K562 (cell line): ENCODE results near the gene ZFX. TPM values are rescaled to one million over a fixed set of nuclear protein-coding genes. Genes with fewer than 3 reads are reported as not detected.
A peak's percentile ranks its signal among the peaks of the same experiment; 100 is the strongest.

ENCODE experiments used
- ATAC-seq: fragments of 200-7000 bp; cut with Tn5 transposase; 3 replicates; pipeline ENCODE4 v1.9.1; 2020; ENCODE audit warnings: moderate library complexity
- BruUV-seq: library from RNA; stranded (reverse); fragments of 400-500 nt; replicated peaks from 2 replicates; lab custom pipeline; 2021; lab: Mats Ljungman, UMichigan
- CTCF ChIA-PET: fragments of 300-600 bp; formaldehyde crosslinking; extraction: SDS; loops from one replicate; lab custom pipeline; 2021; ENCODE audit warnings: low intra/inter-chr PET ratio; lab: Yijun Ruan, JAX
- POLR2A ChIA-PET: fragments of 300-600, 350-650 bp; sonication (Branson Sonifier 250); formaldehyde crosslinking; extraction: SDS; loops from one replicate; lab custom pipeline; 2021; ENCODE audit warnings: antibody characterized with exemption, inconsistent platforms; lab: Yijun Ruan, JAX
- DNase-seq, 4 experiments: peaks; one replicate each; pipeline versions ENCODE4 v3.0.0 to v3.0.0-alpha.2; 2011 to 2018; ENCODE audit warnings: low spot score in 3 of 4, mixed read lengths in 3 of 4; ENCODE audit errors: extremely low read depth in 1 of 4
- FAIRE-seq: peaks from 2 replicates; lab custom pipeline; 2011; peaks lifted over from hg19 to GRCh38; lab: Jason Lieb, UNC
- H2AFZ ChIP-seq: 2 replicates; pipeline ENCODE4 v1.6.0; 2011; ENCODE audit warnings: low read depth, low read length, control low read depth, inconsistent platforms
- H3K27ac ChIP-seq: fragments of 200-600 bp; 3 replicates; pipeline ENCODE4 v1.8.0; 2011; ENCODE audit warnings: low read depth, mild to moderate bottlenecking, control low read depth, inconsistent platforms, low read length, moderate library complexity, mixed read lengths; ENCODE audit errors: extremely low read depth
- H3K27me3 ChIP-seq, 2 experiments: fragments of 300-600 bp in 1 of 2; 2 replicates in 1 of 2; 3 replicates in 1 of 2; pipeline versions ENCODE4 v1.6.0 to v1.8.0; 2011; ENCODE audit warnings: inconsistent platforms in 2 of 2, low read length in 2 of 2, mild to moderate bottlenecking in 1 of 2, mixed read lengths in 1 of 2, moderate library complexity in 1 of 2; ENCODE audit not compliant: control insufficient read depth in 2 of 2, insufficient read depth in 2 of 2
- H3K36me3 ChIP-seq: fragments of 300-600 bp; 3 replicates; pipeline ENCODE4 v1.8.0; 2011; ENCODE audit warnings: mild to moderate bottlenecking, low read length, inconsistent platforms; ENCODE audit not compliant: control insufficient read depth, insufficient read depth
- H3K4me1 ChIP-seq, 2 experiments: fragments of 200-600 bp in 1 of 2; replicated peaks in 1 of 2; 2 replicates in 1 of 2; 3 replicates in 1 of 2; pipeline versions ENCODE4 v1.5.1 to v1.8.0; 2011; ENCODE audit warnings: inconsistent platforms in 2 of 2, low read length in 2 of 2, mild to moderate bottlenecking in 1 of 2, mixed read lengths in 1 of 2, moderate library complexity in 1 of 2; ENCODE audit not compliant: control insufficient read depth in 2 of 2, insufficient read depth in 2 of 2
- H3K4me2 ChIP-seq: 2 replicates; pipeline ENCODE4 v1.6.1; 2011; ENCODE audit warnings: low read length, control low read depth, inconsistent platforms, mixed read lengths; ENCODE audit not compliant: insufficient read depth
- H3K4me3 ChIP-seq: fragments of 200-600 bp; sonication (generic), shearing (Covaris generic); 2 replicates; pipeline ENCODE4 v1.5.1; 2016; ENCODE audit warnings: control low read depth, inconsistent platforms
- H3K79me2 ChIP-seq: fragments of 200-600 bp; 3 replicates; pipeline ENCODE4 v1.8.0; 2011; ENCODE audit warnings: low read length, inconsistent platforms; ENCODE audit not compliant: control insufficient read depth, insufficient read depth
- H3K9ac ChIP-seq, 2 experiments: 2 replicates each; pipeline versions ENCODE4 v1.6.0 to v1.6.1; 2011; ENCODE audit warnings: low read depth in 2 of 2, low read length in 2 of 2, control low read depth in 1 of 2, inconsistent platforms in 1 of 2, mild to moderate bottlenecking in 1 of 2, mixed read lengths in 1 of 2; ENCODE audit not compliant: insufficient read depth in 1 of 2
- H3K9me1 ChIP-seq: one replicate; pipeline ENCODE4 v1.6.0; 2011; ENCODE audit warnings: inconsistent platforms, mild to moderate bottlenecking, low read length, moderate library complexity; ENCODE audit not compliant: control insufficient read depth, insufficient read depth
- H3K9me3 ChIP-seq: replicated peaks from 2 replicates; pipeline ENCODE4 v1.5.1; 2011; ENCODE audit warnings: low read depth, low read length, inconsistent platforms; ENCODE audit not compliant: control insufficient read depth, insufficient read depth
- H4K20me1 ChIP-seq: replicated peaks from 2 replicates; pipeline ENCODE4 v1.6.1; 2011; ENCODE audit warnings: low read length, inconsistent platforms, mixed read lengths; ENCODE audit not compliant: control insufficient read depth, insufficient read depth
- AFF4 ChIP-seq: sonication (generic); formaldehyde crosslinking; IDR thresholded peaks from 2 replicates; pipeline ENCODE4 v1.8.0; 2023; ENCODE audit warnings: mild to moderate bottlenecking, missing genetic modification reagents
- ETV6 ChIP-seq, 3 experiments: fragments of 150-350 bp in 1 of 3; sonication (generic) in 1 of 3; formaldehyde crosslinking in 1 of 3; IDR thresholded peaks; 2 replicates each; pipeline versions ENCODE4 v1.6.1 to v1.8.0; 2014 to 2022; ENCODE audit warnings: borderline replicate concordance in 2 of 3, low read depth in 2 of 3, antibody characterized with exemption in 1 of 3, low read length in 1 of 3, mild to moderate bottlenecking in 1 of 3, missing genetic modification reagents in 1 of 3
- XRCC4 ChIP-seq: IDR thresholded peaks from one replicate; pipeline ENCODE4 v1.6.1; 2011; ENCODE audit not compliant: insufficient read depth, insufficient read length; ENCODE audit errors: extremely low read depth
- ZBTB11 ChIP-seq, 3 experiments: fragments of 200-800 bp in 1 of 3; fragments of 250-450 bp in 1 of 3; fragments of 450-650 bp in 1 of 3; sonication (Bioruptor Pico) in 1 of 3; sonication (Bioruptor generic) in 1 of 3; formaldehyde crosslinking in 1 of 3; IDR thresholded peaks; 2 replicates each; pipeline versions ENCODE4 v1.6.1 to v1.8.0; 2016 to 2022; ENCODE audit warnings: mild to moderate bottlenecking in 2 of 3, missing genetic modification characterization in 2 of 3, missing compliant biosample characterization in 1 of 3, moderate library complexity in 1 of 3
- ZNF740 ChIP-seq, 3 experiments: fragments of 200-800 bp in 1 of 3; sonication (Bioruptor generic) in 1 of 3; sonication (generic) in 1 of 3; formaldehyde crosslinking in 1 of 3; IDR thresholded peaks; 2 replicates each; pipeline versions ENCODE4 v1.6.1 to v1.8.0; 2016 to 2022; ENCODE audit warnings: mild to moderate bottlenecking in 2 of 3, missing compliant biosample characterization in 2 of 3, missing genetic modification characterization in 2 of 3, missing genetic modification reagents in 1 of 3
- WGBS: fragments of 100-300 bp; shearing (Covaris generic); methylation state at CpG from one replicate; pipeline ENCODE4 v1.1.6; 2016; ENCODE audit warnings: low coverage, mixed read lengths; ENCODE audit not compliant: insufficient coverage; ENCODE audit errors: missing lambda C conversion rate; 5-methylcytosine and 5-hydroxymethylcytosine counted together
- in situ Hi-C: fragments of 300-500 bp; cut with MboI; formaldehyde crosslinking; loops from 4 replicates; pipeline ENCODE4 v1.15.0; 2018; ENCODE audit warnings: inconsistent platforms, mixed read lengths
- intact Hi-C: fragments of 100-400 bp; cut with micrococcal nuclease; formaldehyde crosslinking; loops from 2 replicates; pipeline ENCODE4 v1.14.2; 2022
- polyA plus RNA-seq, 8 experiments: library from polyadenylated mRNA; depleted of rRNA in 4 of 8; stranded (reverse) in 5 of 8; unstranded in 3 of 8; fragments of >200 nt; fragmentation: Nextera tagmentation in 2 of 8; fragmentation: Illumina TruSeq in 1 of 8; extraction: Ambion mirVana in 2 of 8; extraction: Trizol in 1 of 8; gene quantifications; 2 replicates each; pipeline versions ENCODE4 v1.2.1 to v1.2.3, GENCODE V29; 2011 to 2014; ENCODE audit warnings: inconsistent platforms in 1 of 8, missing spikeins in 1 of 8
- total RNA-seq, 7 experiments: library from RNA; depleted of rRNA in 6 of 7; stranded (reverse); fragments of >200 nt in 6 of 7; fragmentation: Illumina TruSeq in 2 of 7; extraction: Trizol in 2 of 7; gene quantifications; 2 replicates each; pipeline versions ENCODE4 v1.2.1 to v1.2.3, GENCODE V29; 2011 to 2021; ENCODE audit warnings: low replicate concordance in 1 of 7

Gene ZFX
- total and polyA plus RNA-seq, 9 of the 15 experiments (the other 6 are each of a cell fraction or from before 2014, with no cell fraction given) = 5.3 to 25.2 (median 11.4) TPM

DNA sequence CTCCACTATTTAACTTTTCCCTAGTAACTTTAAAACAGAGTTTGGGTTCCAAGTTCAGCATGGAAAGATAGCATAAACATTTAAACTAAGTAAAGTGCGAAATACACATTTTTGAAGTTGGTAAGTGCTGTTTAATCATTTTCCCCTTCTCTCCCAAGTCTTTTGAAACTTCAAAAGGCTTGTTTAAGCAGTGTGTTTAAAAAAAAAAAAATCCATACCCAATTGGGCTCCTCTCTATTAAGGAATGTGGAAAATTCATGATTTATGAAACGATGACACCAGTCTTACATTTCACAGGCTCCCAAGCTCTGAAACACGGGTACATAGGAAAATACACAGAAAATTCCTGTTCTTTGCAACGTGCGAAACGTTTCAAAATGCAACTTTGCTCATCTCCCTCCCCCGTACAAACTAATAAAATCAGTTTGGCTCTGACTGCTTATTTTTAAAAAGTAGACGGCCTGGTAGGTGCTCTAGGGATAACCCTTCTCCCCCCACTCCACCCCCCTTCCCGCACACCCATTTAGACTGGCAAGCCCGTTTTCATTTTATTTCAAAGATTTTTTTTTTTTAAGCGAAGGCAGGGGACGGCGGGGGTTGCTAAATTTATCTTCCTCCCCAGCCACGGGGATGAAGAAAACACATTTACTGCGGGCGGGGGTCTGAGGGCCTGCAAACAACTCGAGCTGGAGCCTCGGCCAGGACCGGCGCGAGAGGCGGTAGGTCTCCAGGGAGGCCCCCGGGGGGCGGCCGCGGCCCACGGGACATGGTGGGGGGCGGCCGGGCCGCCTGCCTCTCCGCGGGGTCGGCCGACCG lies 786 bp upstream of the ZFX start (continued):
- TF ChIP-seq ZNF740 (CRISPR knock-in tag; IDR thresholded peaks at IDR 0.05) = no peak
- TF ChIP-seq ZNF740 (tag; IDR thresholded peaks at IDR 0.05) = peak in 1 of 2 experiments; percentile 38; a peak in 1 of 4 replicates
- no peak for TF ChIP-seq XRCC4

DNA sequence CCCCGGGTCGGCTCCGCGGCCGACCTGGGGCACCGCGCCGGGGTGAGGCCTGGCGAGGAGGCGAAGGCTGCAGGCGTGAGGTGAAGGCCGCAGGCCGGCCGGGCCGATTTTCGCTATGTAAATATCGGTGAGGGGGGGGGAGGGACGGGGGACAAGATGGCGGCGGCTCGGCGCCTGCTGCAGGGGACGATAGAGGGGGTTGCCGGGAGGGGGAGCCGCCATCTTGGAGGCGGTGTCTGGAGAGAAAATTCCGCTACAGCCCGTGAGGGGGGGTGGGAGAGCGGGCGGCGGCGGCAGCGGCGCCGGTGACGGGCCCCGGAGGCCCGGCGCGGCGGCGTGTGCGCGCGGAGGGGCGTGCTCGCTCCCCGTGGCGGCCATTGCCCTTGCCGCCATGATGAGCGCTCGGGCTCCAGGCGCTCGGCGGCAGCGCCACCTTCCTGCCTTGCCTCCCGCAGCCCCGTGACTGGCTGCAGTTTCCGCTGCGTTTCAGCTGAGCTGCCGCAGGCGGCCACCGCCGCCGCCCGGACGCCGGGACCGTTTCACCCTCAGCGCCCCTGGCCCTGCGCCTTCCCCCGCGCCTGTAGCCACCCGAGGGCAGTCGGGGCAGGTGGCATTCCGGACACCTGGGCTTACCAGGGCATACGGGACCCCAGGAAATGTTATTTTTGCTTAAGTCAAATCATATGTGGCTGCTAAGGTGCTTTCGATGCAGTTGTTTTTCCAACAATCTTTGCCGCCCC lies 692 bp downstream of the ZFX start:
- Histone ChIP-seq H3K4me2 (peak overlapping the region; percentile 97), H2AFZ (peak overlapping the region; percentile 63; the same call in 1 of the 2 replicates), H3K4me3 (peak overlapping the region; percentile 89), H3K9ac (peak overlapping the region; percentile 93 to 96), H3K9me1 (peaks cover 3% of the 10 kb centered on the region), H3K27me3 (no peaks in the 10 kb centered on the region), H3K4me1 (peaks cover 12 to 30% of the 10 kb centered on the region in 2 experiments; a peak in 4 of 5 replicates), H3K9me3 (no peaks in the 10 kb centered on the region), H4K20me1 (peaks cover 14% of the 10 kb centered on the region; the same call in 1 of the 2 replicates), H3K36me3 (peaks cover 31% of the 10 kb centered on the region; the same call in 1 of the 3 replicates), H3K27ac (peak overlapping the region; percentile 96), H3K79me2 (peaks cover 57% of the 10 kb centered on the region)
- DNase-seq = peak; percentile 84 to 94 (median 89)
- BruUV-seq = no TSS peak
- POLR2A ChIA-PET = interaction anchor here (0.6 to 1.1 kb wide), 3 partner anchors 13 to 117 kb away, joined by 3 to 4 read pairs (median 3); no protein-coding TSS in a partner anchor
- CTCF ChIA-PET = interaction anchor here (0.7 to 2.2 kb wide), 3 partner anchors 69 to 96 kb away, joined by 3 to 9 read pairs (median 5); no protein-coding TSS in a partner anchor
- in situ Hi-C loops = no loop called here
- peak; percentile 15 for FAIRE-seq
- WGBS = 1% methylated on average over 16 of the region's 79 CpGs
- intact Hi-C loops = loop anchor here (2.0 kb wide), 2 partner anchors 69 to 93 kb away; no protein-coding TSS in a partner anchor
- ATAC-seq = peak; percentile 87
- TF ChIP-seq ZBTB11 (CRISPR knock-in tag; IDR thresholded peaks at IDR 0.05) = peak in 1 of 3 experiments; percentile 29; a peak in 1 of 6 replicates
- peak; percentile 65; the same call in 1 of the 2 replicates for TF ChIP-seq AFF4 (CRISPR knock-in tag)
- TF ChIP-seq ETV6 (IDR thresholded peaks at IDR 0.05; ENCODE audit: borderline replicate concordance in 1 of 2, low read depth in 2 of 2, low read length in 1 of 2) = no peak
- no peak for TF ChIP-seq ETV6 (CRISPR knock-in tag; IDR thresholded peaks at IDR 0.05; ENCODE audit: borderline replicate concordance)
